Mucosa of descending colon (tissue), 3 donors: Measurements from ENCODE around the gene CERS6. TPM values are rescaled to one million over a fixed set of nuclear protein-coding genes. Genes with fewer than 3 reads are reported as not detected.

Experiments used
- ATAC-seq: fragments of 200-7000 bp; cut with Tn5 transposase; one replicate; pipeline ENCODE4 v1.9.1; 2020; ENCODE audit warnings: mild to moderate bottlenecking, moderate library complexity
- DNase-seq, 3 donors: peaks; one replicate each; pipeline ENCODE4 v3.0.0-alpha.2; 2020
- H3K36me3 ChIP-seq: fragments of 200-600 bp; one replicate; pipeline ENCODE4 v1.8.0; 2021; ENCODE audit warnings: low read depth, mild to moderate bottlenecking
- H3K4me1 ChIP-seq: fragments of 200-600 bp; one replicate; pipeline ENCODE4 v1.8.0; 2021; ENCODE audit warnings: low read depth, mild to moderate bottlenecking
- H3K4me3 ChIP-seq: fragments of 200-600 bp; one replicate; pipeline ENCODE4 v1.8.0; 2021; ENCODE audit warnings: mild to moderate bottlenecking
- H3K9me3 ChIP-seq: fragments of 200-600 bp; one replicate; pipeline ENCODE4 v1.8.0; 2021; ENCODE audit warnings: mild to moderate bottlenecking
- intact Hi-C, 2 donors: fragments of 100-400 bp; cut with DNase I in 1 of 2; cut with micrococcal nuclease in 1 of 2; formaldehyde crosslinking; loops; one replicate each; pipeline versions ENCODE4 v1.11.0 to v1.11.1; 2022; cut with DNase I, micrococcal nuclease
- total RNA-seq, 3 donors: library from RNA; stranded (reverse); fragmentation: NEBNext Ultra II Directional in 2 of 3; extraction: Animal tissue kit (Norgen Biotek cat#: 25700) in 2 of 3; gene quantifications; one replicate each; pipeline versions ENCODE4 v1.2.1 to v1.2.4, GENCODE V29; 2021 to 2023
- TF ChIP-seq, protein P1 (sequence below): fragments of 200-600 bp; IDR thresholded peaks from one replicate; pipeline ENCODE4 v1.8.0; 2022; ENCODE audit warnings: antibody characterized with exemption, mild to moderate bottlenecking
- donor health status: DM: no; HTN: no; CAD: no; lungs with moderate emphysema.
- donor health status: DM: no; HTN: no; CAD: no.
- donor health status: DM: no; HTN: yes; CAD: no.

CERS6 gene
- total RNA-seq, 3 donors from 2014 or later: 27.4 to 67.2 (median 65.0) TPM

- Histone ChIP-seq H3K36me3 (no peaks in the 10 kb centered on the region), H3K9me3 (no peaks in the 10 kb centered on the region), H3K4me1 (no peaks in the 10 kb centered on the region), H3K4me3 (no peak overlapping the region)
- intact Hi-C loops: no loop called here
- DNase-seq (no peak), ATAC-seq (no peak)
- TF ChIP-seq, protein P1, sequence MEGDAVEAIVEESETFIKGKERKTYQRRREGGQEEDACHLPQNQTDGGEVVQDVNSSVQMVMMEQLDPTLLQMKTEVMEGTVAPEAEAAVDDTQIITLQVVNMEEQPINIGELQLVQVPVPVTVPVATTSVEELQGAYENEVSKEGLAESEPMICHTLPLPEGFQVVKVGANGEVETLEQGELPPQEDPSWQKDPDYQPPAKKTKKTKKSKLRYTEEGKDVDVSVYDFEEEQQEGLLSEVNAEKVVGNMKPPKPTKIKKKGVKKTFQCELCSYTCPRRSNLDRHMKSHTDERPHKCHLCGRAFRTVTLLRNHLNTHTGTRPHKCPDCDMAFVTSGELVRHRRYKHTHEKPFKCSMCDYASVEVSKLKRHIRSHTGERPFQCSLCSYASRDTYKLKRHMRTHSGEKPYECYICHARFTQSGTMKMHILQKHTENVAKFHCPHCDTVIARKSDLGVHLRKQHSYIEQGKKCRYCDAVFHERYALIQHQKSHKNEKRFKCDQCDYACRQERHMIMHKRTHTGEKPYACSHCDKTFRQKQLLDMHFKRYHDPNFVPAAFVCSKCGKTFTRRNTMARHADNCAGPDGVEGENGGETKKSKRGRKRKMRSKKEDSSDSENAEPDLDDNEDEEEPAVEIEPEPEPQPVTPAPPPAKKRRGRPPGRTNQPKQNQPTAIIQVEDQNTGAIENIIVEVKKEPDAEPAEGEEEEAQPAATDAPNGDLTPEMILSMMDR: no peak
These were observed 19.2 kb upstream of the CERS6 start for GRCh38 chr2:168436840-168437239.

DNA sequence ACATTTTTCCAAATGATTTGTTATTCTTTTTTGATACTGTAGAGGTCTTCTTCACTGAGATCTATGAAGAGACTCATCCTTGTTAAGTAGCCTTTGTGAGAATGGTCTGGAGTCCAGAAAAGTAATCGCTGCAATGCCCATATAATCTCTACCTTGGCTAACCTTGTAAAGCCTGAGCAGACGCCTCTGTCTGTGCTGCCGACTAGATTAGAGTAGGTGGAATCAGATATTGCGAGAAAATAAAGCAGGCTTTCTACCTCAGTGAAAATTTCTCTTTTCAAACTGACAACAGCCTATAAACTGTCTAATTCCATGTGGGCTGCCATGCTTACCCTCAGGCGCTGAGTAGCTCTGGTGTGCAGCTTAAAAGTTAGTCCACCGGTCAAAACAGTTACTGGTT lies 17.5 kb upstream of the CERS6 start:
- no peak for DNase-seq
- no peaks in the 10 kb centered on the region for H3K9me3 ChIP-seq
- no peaks in the 10 kb centered on the region for H3K36me3 ChIP-seq
- H3K4me3 ChIP-seq: no peak overlapping the region
- no peak for ATAC-seq
- TF ChIP-seq, protein P1: no peak
- intact Hi-C loops: no loop called here
- H3K4me1 ChIP-seq: no peaks in the 10 kb centered on the region

DNA sequence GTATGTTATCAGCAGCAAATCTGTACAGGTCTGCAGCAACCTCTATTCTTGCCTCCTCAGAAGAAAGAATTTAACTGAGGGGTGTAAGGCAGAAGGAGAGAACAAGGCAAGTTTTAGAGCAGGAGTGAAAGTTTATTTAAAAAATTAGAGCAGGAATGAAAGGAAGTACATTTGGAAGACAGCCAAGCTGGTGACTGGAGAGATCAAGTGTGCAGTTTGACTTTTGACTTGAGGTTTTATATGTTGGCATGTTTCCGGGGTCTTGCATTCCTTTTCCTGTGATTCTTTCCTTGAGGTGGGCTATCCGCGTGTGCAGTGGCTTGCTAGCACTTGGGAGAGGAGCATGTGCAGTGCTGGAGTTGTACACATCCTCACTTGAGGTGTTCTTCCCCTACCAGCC lies 16.5 kb upstream of the CERS6 start:
- TF ChIP-seq, protein P1: no peak
- H3K9me3 ChIP-seq: no peaks in the 10 kb centered on the region
- no peak for DNase-seq

DNA sequence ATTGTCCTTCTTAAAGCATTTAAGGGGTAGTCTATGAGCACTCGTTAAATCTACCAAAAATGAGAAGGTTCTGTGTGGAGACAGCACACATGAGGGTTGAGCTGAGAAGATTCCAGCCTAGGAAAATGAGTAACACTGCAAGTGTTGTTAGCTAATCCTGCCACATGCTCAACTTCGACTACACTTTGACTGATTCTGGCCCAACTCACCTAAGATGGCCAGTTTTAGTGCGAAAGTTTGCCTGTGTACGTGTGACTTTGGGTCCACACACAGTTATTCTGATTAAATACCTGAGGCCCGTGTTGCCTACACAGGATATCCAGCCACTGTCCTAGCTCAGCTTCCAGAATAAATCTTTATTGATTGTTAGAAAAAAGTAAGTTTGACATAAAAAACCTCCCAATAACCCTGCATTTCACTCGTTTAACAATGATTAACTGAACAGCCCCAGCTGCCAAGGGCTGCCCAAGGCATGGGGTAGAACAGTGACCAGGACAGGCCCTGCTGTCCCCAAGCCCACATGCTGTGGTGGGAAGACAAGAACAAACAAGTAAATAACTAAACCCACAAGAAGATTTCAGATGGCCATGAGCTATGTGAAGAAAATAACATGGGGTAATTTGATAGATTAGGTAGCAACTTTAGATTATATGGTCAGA lies 14.7 kb upstream of the CERS6 start:
- no peak for ATAC-seq
- Histone ChIP-seq H3K4me1 (no peaks in the 10 kb centered on the region), H3K4me3 (no peak overlapping the region), H3K9me3 (no peaks in the 10 kb centered on the region), H3K36me3 (no peaks in the 10 kb centered on the region)
- intact Hi-C loops: no loop called here
- TF ChIP-seq, protein P1: no peak
- DNase-seq: no peak

More for the DNA sequence above, 16.5 kb upstream of the CERS6 start:
- Histone ChIP-seq H3K36me3 (no peaks in the 10 kb centered on the region), H3K4me1 (no peaks in the 10 kb centered on the region), H3K4me3 (no peak overlapping the region)
- intact Hi-C loops: no loop called here
- ATAC-seq: no peak

GRCh38 chr2:168443818-168444217 lies 12.3 kb upstream of the CERS6 start:
- ATAC-seq (peak; percentile 51), DNase-seq (no peak)
- Histone ChIP-seq H3K9me3 (no peaks in the 10 kb centered on the region), H3K4me3 (no peak overlapping the region), H3K4me1 (no peaks in the 10 kb centered on the region), H3K36me3 (no peaks in the 10 kb centered on the region)
- TF ChIP-seq, protein P1: no peak
- intact Hi-C loops: no loop called here

- intact Hi-C loops: no loop called here
- no peak overlapping the region for H3K4me3 ChIP-seq
- H3K4me1 ChIP-seq: no peaks in the 10 kb centered on the region
- no peaks in the 10 kb centered on the region for H3K9me3 ChIP-seq
- H3K36me3 ChIP-seq: no peaks in the 10 kb centered on the region
- DNase-seq (no peak), ATAC-seq (no peak)
- TF ChIP-seq, protein P1: no peak
These were observed 10.1 kb upstream of the CERS6 start for GRCh38 chr2:168445960-168446359.
